Tracheal epithelial cell (primary cell): ENCODE data around the gene PYGO1. TPM values are rescaled to one million over a fixed set of nuclear protein-coding genes. Genes with fewer than 3 reads are reported as not detected.

Experiments used
- total RNA-seq: library from RNA; depleted of rRNA; stranded (reverse); fragments of >200 nt; gene quantifications from 2 replicates; pipeline ENCODE4 v1.2.1, GENCODE V29; 2014

Gene PYGO1
- 1.4 and 3.6 TPM in 2 replicates for total RNA-seq

GRCh38 chr15:55588070-55588814 lies at the start of gene PYGO1:
TSS of gene PYGO1 (minus strand) at chr15:55588345. CDS start at chr15:55587883, 462 bp downstream.

Other genes starting within 250 kb of the PYGO1 start
- 36.4 and 77.4 TPM in 2 replicates for gene CCPG1, start 180.0 kb downstream of the PYGO1 start, total RNA-seq
- gene PIERCE2, start 179.8 kb downstream of the PYGO1 start, total RNA-seq = 1.7 and 4.9 TPM in 2 replicates
- 0.96 and 1.9 TPM in 2 replicates for gene DNAAF4, start 80.1 kb downstream of the PYGO1 start, total RNA-seq
- gene PRTG, start 154.8 kb upstream of the PYGO1 start, total RNA-seq = under 0.01 and 0.48 TPM in 2 replicates